Hematopoietic multipotent progenitor cell treated with erythropoietin and hydrocortisone succinate and interleukin-3 and kit ligand, for 8 days (in vitro differentiated cells): ENCODE data around the gene SLC2A10.

Source experiments
- DNase-seq: peaks from one replicate; pipeline ENCODE4 v3.0.0-alpha.2; 2015

SLC2A10 gene

DNA sequence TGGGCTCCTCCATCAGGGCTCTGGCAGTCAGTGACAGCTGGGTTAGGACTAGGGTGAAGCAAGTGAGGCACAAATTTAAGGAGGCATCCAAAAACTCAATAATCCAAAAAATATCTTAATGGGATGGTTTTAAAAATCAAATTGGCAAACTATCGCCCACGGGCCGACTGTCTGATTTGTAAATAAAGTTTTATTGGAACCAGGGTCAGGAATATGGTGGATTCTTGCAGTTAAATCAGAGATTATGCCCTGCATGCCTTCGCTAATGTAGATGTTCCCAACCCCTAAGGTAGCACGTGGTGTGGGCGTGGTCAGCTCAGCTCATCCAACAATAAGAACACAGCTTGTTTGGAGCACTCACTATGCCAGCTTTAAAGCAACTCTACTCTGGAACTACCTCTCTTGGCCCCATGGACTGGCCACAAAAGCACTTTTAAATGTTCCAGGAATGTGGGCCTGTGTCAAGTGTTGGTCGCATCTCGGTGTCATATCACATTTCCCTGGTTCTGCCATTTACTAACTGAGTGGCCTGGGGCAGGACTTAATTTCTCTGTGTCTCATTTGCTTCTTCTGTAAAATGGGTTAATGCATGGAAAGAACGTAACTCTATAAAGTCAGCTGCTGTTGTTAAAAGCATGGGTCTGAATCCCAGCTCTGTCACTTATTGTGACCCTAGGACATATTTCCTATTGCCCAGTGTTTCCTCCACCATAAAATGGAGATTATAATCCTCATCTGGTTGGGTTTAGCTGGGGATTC is 27.2 kb upstream of the SLC2A10 start:
- peak; percentile 62 for DNase-seq

DNA sequence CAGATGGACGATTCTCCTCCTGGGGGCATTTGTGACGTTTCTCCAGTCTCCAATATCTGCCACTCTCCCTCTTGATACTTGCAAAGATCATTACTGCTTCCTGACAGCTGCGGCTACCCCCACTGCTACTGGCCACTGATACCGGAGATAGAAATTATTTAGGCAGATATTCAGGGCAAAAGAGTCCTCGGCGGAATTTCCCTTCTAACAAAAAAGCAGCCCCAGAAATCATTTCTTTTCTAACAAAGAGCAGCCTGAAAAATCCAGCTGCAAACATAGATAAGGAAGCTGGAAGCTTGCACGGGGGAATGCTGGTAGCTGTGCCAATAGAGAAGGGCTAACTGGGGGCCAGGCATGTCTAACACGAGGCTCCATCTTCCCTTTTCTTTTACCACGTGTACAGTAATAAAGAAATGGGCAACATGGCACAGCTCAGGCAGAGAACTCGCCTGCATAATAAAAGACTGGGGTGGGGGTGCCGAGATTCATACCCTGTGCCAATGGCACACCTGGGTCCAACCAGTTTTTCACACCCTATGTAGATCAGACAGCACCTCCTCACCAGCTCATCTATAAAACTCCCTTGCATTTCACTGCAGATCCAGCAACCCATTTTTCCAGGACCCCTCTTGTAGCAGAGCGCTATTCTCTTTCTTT is 26.3 kb upstream of the SLC2A10 start:
- peak; percentile 89 for DNase-seq

DNA sequence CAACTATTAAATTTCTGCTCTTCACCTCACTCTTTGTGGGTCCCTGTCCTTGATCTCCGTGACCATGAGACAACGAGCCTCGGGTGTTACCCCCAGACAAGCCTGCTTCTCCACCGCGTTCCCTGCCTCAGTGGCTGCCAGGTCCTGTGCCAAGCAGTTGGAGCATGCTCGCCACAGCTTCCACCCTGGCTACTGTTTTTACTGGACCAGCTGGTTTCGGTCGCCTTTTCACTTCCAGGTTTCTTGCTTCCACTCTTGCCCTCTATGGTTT is 25.8 kb upstream of the SLC2A10 start:
- DNase-seq, result no peak

DNA sequence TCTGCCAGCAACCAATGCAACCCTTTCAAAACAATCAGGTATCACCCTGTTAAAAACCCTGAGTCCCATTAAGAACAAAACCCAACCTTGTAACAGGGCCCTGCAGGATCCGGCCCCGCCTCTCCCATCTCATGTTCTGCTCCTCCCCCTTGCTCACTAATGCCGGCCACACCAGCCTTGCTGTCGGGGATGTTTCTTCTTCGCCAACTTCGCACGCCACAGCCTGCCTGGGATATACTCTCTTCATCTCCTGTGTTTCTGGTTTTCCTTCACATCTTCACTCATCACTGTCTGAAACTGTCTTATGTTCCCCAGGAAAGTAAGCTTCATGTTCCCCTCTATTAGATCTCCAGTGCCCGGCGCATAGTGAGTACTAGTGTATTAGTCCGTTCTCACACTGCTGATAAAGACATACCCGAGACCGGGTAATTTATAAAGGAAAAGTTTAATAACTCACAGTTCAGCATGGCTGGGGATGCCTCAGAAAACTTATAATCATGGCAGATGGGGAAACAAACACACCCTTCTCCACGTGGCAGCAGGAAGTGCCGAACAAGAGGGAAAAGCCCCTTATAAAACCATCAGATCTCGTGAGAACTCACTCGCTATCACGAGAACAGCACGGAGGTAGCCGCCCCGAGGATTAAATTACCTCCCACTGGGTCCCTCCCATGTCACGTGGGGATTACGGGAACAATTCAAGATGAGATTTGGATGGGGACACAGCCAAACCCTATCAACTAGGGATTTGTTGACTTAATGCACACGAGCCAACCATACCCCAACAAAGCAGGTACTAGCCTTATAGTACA is 25.3 kb upstream of the SLC2A10 start:
- DNase-seq, result peak; percentile 50

DNA sequence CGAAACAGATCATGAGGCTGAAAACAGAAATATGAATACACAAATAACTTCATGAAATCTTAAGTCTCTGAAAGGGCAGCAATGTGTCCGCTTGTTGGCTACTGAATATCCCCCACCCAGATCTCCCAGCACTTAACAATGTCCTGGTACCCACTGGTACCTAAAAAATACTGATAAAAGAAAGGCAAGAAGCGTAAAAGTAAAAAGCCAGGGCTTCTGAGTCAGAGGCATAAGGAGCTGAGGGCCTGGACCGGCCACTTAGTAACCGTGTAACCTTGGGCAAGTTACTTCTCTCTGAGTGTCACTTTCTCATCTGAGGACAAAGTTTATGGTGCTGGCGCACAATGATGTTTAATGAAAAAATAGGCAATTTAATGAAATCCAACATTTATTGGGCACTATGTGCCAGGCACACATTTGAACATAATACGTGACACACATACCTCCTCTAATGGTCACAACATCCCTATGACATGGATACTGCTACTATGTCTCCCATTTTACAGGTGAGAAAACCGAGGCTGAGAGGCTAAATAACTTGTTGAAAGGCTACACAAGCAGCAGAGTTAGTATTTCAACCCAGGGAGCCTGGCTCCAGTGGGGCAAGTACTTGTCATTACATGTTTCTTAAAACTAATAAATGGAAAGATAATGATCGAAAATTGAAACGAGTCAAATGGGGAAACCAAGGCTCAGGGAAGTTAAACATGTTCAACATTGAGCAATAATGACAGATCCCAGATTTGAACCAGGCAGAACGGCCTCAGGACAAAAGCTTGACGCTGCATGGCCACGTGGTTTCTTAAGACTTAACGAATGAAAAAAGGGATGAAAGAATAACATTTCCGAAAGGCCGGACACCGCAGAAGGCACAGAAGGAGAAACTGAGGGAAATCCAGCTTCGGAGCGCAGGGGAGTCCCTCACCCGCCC is 21.0 kb upstream of the SLC2A10 start:
- DNase-seq, result peak; percentile 43

DNA sequence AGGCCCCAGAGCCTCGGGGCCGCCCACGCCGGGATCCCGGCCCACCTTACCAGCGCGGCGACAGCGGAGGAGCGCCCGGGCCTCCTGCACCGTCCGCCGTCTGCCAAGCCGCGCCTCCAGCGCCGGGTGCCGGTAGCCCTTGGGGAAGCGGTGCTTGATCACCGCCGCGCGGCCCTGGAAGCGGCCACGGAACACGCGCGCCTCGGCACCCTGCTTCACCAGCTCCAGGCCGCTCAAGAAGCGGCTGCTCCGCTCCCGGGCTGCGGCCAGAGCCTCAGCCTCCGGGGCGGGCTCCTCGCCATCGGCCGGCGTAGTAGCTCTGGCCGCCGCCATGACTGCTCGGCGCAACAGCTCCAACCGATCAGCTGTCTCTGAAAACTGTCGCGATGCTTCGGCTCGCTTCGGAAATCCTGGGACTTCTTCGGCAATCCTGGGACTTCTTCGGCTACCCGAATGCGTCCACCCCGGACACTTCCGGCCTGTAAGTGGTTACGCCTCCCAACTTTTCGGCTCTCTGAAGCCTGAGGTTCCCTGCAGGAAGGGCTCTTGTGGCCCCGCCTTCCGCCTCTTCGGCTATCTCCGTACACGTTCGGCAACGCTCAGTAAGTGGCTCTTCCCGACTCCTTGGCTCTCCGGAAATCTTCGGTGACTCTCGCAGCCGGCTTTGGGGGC is 20.2 kb upstream of the SLC2A10 start, which contains the start of gene TP53RK:
Gene TP53RK, minus strand, starts transcription at position 363 of the 672 bp plus-strand sequence. Its CDS starts 30 bp downstream, at position 333.
- peak; percentile 100 for DNase-seq

DNA sequence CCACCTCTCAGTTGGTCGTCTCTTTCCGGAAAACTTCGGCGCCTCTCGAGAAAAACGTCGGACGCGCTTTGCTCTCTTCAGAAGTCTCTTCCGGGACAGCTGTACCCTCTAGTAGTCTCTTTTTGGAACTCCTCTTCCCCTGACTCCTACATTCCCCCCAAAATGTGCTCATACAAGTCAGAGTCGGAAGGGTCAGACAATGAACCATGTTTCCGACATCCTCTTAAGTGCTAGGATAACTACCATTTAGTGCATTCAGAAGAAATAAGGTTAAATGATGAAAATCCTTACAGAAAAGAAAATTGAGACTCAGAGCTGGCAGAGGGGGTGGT is 19.7 kb upstream of the SLC2A10 start:
- DNase-seq, result no peak

DNA sequence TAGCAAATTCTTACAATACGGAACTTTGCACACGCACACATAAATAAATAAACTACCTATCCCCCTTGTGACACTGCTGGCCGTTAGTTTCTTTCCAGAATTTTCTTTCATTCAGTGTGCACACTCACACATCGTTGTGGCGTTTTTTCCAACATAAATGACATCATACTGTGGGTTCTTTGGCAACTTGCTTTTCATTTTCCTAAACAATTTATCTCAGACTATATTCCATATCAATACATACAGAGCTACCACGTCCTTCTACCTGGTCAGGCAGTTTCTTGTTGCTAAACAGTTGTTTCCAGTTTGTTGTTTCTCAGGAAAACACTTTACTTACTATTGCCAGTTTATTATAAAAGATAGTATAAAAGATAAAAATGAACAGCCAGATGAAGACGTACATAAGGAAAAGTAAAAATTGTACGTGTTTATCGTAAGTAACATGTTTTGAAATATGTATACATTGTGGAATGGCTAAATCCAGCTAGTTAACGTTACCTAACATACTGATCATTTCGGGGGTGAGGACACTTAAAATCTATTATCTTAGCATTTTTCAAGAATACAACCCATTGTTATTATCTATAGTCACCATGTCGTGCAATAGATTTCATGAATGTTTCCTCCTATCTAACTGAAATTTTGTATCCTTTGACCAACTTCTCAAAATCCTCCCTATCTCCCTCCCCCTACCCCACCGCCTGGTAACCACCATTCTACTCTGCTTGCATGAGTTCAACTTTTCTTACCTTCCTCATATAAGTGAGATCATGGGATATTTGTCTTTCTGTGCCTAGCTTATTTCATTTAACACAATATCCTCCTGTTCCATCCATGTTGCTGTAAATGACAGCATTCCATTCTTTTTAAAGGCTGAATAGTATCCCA is 19.0 kb upstream of the SLC2A10 start:
- DNase-seq, result peak; percentile 86

DNA sequence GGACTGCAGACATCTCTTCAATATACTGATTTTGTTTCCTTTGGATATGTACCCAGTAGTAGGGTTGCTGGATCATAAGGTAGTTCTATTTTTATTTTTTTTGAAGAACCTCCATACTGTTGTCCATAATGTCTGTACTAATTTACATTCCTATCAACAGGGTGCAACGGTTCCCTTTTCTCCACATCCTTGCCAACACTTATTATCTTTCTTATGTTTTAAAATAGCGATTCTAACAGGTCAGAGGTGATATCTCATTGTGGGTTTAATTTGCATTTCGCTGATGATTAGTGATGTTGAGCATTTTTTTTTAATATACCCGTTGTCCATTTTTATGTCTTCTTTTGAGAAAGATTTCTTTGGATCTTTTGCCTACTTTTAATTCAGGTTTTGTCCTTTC is 18.3 kb upstream of the SLC2A10 start:
- peak; percentile 82 for DNase-seq

DNA sequence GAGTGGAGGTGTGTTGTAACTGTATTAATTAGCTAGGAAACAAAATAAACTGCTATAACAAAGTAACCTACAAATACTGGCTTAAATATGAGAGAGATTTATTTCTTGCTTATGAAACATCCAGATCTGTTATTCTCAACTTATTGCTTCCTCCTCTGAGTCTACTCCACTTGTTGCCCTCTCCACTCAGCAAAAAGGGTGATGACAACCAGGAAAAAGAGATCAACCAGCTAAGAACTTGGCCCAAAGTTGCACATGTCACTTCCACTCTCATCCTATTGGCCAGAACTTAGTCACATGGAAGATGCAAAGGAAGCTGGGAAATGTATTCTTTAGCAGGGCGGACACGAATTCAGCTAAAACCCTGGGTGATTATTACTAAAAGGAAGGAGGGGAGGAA is 15.0 kb upstream of the SLC2A10 start:
- DNase-seq, result peak; percentile 93

DNA sequence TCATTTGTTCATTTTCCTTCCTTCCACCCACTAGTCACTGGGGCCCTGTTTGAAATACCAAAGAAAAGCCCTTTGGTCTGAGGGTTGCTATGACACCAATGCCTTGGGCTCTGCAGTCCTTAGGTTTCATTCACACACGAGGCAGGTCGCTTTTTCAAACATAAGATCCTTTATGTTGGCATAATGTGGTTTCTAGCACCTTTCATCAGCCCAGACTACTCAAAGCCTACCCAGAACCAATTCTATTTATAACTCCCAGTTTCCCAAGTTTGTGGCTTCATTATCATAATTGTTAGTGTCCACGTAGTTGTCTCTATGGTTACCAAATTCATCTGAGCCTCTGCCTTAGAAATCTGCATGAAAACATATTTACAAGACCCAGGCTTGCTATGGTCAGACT is 13.6 kb upstream of the SLC2A10 start:
- peak; percentile 24 for DNase-seq

DNA sequence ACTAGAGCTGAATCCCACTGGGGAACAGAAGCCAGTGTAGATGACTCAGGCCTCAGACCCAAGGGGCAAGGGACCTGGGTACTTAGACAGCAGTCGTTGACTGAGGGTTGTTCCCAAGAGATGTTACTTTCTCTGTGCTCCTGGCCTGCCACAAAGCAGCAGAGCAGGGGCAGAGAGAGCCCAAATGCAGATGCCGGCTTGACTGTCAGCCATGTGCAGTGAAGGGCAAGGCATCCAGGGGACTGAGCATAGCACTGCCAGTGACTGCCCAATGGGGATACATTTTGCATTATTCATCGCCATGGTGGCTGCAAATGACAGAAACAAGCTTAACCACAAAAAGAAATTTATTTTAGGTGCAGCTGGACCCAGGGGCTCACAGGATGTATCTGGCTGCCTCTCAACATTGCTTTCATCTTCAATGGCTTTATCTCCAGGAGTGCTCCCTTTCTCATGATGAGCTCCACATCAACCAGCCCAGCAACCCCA is 12.6 kb upstream of the SLC2A10 start:
- no peak for DNase-seq

DNA sequence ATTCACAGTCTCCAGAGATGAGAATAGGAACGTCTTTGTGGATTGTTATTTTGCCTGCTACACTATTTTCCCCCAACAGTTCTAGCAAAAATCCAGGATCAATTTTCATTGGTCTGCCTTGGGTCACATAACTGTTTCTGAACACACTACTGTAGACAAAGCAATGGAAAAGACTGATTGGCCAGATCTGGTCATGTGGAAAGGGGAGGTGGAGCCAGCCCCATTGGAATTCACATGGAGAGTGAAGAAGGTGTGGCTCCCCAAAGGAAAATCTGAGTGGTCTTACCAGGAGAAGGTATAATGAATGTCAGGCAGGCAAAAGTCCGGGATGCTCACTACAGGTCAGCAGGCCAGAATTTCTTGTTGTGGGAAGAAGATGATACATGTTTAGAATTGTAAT is 10.7 kb upstream of the SLC2A10 start:
- no peak for DNase-seq

DNA sequence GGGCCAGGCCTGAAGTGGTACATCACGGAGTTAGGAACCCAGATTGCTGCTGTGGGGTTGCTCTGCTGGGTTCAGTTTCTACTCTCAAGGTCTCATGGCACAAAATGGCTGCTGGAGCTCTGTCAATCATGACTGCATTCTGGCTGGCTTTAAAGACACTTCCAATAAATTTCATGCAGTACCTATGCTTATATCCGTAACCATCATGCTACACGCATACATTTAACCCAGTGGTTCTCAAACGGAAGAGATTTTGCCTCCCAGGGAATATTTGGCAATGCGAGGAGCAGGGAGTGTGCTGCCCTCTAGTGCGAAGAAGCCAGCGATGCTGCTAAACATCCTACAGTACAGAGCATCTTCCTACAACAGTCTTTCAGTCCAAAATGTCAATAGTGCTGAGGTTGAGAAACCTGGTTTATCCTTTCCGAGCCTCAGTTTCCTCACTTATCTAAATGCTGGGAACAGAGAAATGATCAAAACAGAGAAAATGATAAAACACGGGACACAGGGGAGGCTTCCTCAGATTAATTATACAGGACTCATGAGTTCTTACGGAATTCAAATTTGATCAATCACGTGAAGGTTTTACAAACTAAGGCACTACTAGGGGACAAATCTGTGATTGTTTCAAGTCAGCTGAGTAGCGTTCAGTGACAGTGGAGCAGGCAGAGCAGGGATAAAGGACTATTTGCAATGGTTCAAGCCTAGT is 9.6 kb upstream of the SLC2A10 start:
- DNase-seq, result peak; percentile 66

DNA sequence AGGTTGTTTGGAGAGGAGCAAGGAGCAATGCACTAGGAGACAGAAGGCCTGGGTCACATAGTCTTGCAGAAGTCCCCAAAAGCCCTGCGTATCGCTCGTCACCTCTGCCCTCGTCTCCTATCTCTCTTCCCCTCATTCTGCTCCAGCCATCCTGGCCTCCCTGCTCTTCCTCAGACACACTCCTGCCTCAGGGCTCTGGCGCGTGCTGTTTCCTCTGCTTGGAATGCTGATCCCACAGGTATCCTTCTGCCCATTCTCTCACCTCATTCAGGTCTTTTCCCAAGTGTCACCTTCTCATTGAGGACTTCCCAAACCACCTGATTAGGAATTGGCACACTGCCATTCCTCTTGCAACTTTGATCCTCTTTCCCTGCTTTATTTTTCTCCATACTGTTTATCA is 9.0 kb upstream of the SLC2A10 start:
- DNase-seq, result no peak

DNA sequence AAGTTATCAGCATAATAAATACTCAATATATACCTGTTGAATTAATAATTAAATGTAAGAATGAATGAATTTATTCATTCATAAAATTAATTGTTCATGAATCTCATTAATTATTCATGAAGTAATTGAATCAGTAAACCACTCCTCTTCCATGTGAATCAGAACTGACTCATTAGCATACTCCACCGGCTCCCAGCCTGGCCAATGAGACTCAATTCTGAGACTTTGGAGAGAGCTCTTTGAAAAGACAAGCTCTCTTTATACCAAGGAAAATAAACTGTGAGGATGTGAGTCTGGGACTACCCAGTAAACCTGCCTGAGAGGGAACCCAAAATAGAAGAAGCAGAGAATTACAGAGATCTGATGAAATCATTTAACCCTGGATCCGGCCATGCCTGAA is 8.4 kb upstream of the SLC2A10 start:
- DNase-seq, result no peak

DNA sequence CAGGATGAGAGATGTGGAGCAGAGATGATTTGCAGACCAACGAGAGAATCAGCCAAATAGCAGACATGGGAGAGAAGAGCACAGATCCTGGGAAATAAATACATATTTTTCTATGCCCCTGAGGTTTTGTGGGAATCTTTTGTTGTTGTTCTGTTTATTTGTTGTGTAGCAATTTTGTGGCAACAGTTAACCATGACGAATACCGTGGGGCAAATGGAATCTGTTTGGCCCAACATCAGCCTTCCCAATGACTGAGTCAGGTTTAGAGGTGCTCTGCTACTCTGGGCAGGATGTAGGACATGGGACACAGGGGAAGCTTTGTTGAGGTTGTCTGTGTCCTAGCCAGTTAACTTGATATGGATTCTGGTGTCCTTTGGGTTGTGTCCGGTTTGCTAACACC is 7.9 kb upstream of the SLC2A10 start:
- DNase-seq, result no peak

DNA sequence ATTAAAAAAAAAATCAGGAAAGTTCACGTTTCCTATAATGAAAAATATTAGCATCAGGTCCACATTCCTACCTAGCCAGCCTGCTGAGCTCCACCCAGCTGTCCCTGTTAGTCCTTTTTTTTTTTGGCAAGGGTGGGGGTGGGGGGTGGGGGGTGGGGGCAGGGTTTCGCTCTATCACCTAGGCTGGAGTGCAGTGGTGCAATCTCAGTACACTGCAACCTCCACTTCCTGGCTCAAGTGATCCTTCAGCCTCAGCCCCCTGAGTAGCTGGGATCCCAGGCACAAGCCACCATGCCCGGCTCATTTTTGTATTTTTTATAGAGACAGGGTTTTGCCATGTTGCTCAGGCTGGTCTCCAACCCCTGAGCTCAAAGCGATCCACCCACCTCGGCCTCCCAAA is 7.5 kb upstream of the SLC2A10 start:
- DNase-seq, result no peak

DNA sequence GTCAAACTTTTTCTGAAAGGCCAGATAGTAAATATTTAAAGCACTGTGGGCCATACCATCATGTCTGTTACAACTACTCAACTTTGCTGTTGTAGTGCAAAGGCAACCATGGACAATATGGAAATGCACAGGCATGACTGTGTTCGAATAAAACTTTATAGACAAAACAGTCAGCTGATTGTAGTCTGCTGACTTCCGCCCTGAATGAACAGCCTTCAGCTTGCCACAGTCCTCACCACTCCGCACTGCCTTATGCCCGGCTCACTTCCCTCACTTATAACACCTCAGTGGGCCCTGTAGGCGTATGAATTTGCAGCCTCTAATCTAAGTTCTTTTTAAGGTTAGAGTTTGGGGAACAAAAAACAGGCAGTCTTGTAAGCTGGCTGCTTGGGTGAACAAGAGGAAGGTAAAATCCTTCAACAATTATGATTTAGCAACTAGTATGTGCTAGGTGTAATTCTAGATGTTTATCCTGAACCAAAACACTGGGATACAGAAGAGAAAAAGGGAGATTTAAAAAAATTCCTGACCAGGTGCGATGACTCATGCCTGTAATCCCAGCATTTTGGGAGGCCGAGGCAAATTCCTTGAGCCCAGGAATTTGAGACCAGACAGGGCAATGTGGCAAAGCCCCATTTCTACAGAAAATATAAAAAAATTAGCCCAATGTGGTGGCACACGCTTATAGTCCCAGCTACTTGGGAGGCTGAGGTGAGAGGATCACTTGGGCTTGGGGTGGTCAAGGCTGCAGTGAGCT is 6.8 kb upstream of the SLC2A10 start:
- DNase-seq, result no peak

DNA sequence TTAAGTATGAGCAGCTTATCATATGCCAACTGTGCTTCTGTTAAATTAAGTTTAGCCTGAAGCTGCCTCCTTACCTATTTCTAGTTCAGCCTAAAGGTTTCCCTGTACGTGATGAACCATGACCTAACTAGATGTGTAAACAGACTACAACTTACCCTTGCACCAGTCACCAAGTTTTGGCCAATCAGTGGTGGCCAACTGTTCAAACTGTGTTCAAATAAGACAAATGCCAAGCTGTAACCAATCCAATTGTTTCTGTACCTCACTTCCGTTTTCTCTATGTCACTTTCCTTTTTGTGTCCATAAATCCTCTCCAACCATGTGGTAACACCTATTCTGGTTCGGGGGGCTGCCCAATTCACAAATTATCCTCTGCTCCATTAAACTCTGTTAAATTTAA is 6.0 kb upstream of the SLC2A10 start:
- DNase-seq, result no peak
